Esophagus muscularis mucosa (tissue), 4 donors: ENCODE results near the gene TPO. TPM values are rescaled to one million over a fixed set of nuclear protein-coding genes. Genes with fewer than 3 reads are reported as not detected.

Source experiments
- DNase-seq: peaks from one replicate; pipeline ENCODE4 v3.0.0-alpha.2; 2017; ENCODE audit errors: extremely low spot score
- H3K27ac ChIP-seq, 4 donors: fragments of 200-600 bp; sonication (generic); replicated peaks in 1 of 4; 1 replicate in 3 of 4; 2 replicates in 1 of 4; pipeline ENCODE4 v1.5.1; 2016 to 2019; ENCODE audit warnings: mild to moderate bottlenecking in 1 of 4
- H3K27me3 ChIP-seq, 4 donors: fragments of 200-600 bp; sonication (generic); one replicate each; pipeline versions ENCODE4 v1.5.1 to v1.6.0; 2016 to 2019
- H3K36me3 ChIP-seq, 4 donors: fragments of 200-600 bp; sonication (generic); one replicate each; pipeline ENCODE4 v1.5.1; 2016 to 2019
- H3K4me1 ChIP-seq, 4 donors: fragments of 200-600 bp; sonication (generic); one replicate each; pipeline ENCODE4 v1.5.1; 2016 to 2019
- H3K4me3 ChIP-seq, 4 donors: fragments of 200-600 bp; sonication (generic); 1 replicate in 2 of 4; 2 replicates in 2 of 4; pipeline ENCODE4 v1.5.1; 2016 to 2019; ENCODE audit warnings: mild to moderate bottlenecking in 4 of 4, moderate library complexity in 1 of 4
- H3K9me3 ChIP-seq, 4 donors: fragments of 200-600 bp; sonication (generic); 1 replicate in 3 of 4; 2 replicates in 1 of 4; pipeline ENCODE4 v1.5.1; 2016 to 2019
- EP300 ChIP-seq: sonication (generic); formaldehyde crosslinking; IDR thresholded peaks from one replicate; pipeline ENCODE4 v1.6.1; 2017; ENCODE audit warnings: antibody characterized with exemption
- POLR2A ChIP-seq: fragments of 450-650 bp; IDR thresholded peaks from one replicate; pipeline ENCODE4 v1.6.1; 2017; ENCODE audit warnings: antibody characterized with exemption, moderate library complexity, mild to moderate bottlenecking, low read depth
- POLR2AphosphoS5 ChIP-seq, 2 donors: sonication (generic); formaldehyde crosslinking; IDR thresholded peaks; one replicate each; pipeline ENCODE4 v1.6.1; 2017; ENCODE audit warnings: antibody characterized with exemption in 2 of 2
- WGBS: methylation state at CpG from one replicate; pipeline ENCODE4 v1.1.5; 2018; 5-methylcytosine and 5-hydroxymethylcytosine counted together
- intact Hi-C: fragments of 100-400 bp; cut with DNase I; formaldehyde crosslinking; loops from one replicate; pipeline ENCODE4 v1.15.1; 2023
- total RNA-seq, 4 donors: library from RNA; depleted of rRNA; stranded (reverse); fragments of >200 nt; gene quantifications; one replicate each; pipeline versions ENCODE4 v1.1.0 to v1.2.1, GENCODE V29; 2016
- TF ChIP-seq, protein P1 (sequence below), 3 experiments: fragments of 200-600 bp in 2 of 3; fragments of 450-650 bp in 1 of 3; sonication (generic) in 2 of 3; IDR thresholded peaks; one replicate each; pipeline ENCODE4 v1.5.1; 2017 to 2019; ENCODE audit warnings: antibody characterized with exemption in 3 of 3, mild to moderate bottlenecking in 2 of 3, moderate library complexity in 1 of 3

Gene TPO
- total RNA-seq, 4 donors from 2014 or later: 7.1 to 18.4 (median 10.4) TPM

DNA sequence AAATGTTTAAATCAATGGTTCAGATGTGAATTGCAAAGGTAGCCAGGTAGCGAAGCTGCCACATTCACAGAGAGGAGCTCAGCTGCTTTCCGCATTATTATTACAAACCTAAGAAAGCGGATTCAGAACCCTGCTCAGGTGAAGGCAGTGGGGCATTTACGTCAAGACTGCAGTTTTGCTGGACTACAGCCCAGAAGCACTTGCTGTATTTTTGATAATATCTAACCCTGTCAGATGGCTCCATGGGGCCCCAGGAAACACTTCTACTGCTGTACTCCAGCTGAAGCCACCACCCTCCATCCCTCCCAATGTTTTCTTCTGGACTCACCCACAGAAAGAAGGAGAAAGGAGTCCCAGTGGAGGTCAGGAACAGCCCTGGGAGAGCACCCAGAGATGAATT is 96.9 kb downstream of the TPO start:
- WGBS: 75% methylated on average over 4 of the region's 4 CpGs
- H3K36me3 ChIP-seq: peaks cover 0 to 9% (median 0%) of the 10 kb centered on the region in 4 donors
- TF ChIP-seq EP300: no peak
- no peak for TF ChIP-seq POLR2AphosphoS5 (IDR thresholded peaks at IDR 0.05)
- TF ChIP-seq, protein P1, sequence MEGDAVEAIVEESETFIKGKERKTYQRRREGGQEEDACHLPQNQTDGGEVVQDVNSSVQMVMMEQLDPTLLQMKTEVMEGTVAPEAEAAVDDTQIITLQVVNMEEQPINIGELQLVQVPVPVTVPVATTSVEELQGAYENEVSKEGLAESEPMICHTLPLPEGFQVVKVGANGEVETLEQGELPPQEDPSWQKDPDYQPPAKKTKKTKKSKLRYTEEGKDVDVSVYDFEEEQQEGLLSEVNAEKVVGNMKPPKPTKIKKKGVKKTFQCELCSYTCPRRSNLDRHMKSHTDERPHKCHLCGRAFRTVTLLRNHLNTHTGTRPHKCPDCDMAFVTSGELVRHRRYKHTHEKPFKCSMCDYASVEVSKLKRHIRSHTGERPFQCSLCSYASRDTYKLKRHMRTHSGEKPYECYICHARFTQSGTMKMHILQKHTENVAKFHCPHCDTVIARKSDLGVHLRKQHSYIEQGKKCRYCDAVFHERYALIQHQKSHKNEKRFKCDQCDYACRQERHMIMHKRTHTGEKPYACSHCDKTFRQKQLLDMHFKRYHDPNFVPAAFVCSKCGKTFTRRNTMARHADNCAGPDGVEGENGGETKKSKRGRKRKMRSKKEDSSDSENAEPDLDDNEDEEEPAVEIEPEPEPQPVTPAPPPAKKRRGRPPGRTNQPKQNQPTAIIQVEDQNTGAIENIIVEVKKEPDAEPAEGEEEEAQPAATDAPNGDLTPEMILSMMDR (IDR thresholded peaks at IDR 0.05): no peak
- no peak for DNase-seq
- no peak overlapping the region for H3K4me3 ChIP-seq
- intact Hi-C loops: no loop called here
- peaks cover 0 to 5% (median 0%) of the 10 kb centered on the region in 4 donors for H3K4me1 ChIP-seq
- H3K27me3 ChIP-seq: peaks cover 0 to 36% (median 0%) of the 10 kb centered on the region in 4 donors
- no peaks in the 10 kb centered on the region for H3K9me3 ChIP-seq
- peak overlapping the region in 3 of 4 donors; percentile 23 to 64 (median 52) for H3K27ac ChIP-seq

DNA sequence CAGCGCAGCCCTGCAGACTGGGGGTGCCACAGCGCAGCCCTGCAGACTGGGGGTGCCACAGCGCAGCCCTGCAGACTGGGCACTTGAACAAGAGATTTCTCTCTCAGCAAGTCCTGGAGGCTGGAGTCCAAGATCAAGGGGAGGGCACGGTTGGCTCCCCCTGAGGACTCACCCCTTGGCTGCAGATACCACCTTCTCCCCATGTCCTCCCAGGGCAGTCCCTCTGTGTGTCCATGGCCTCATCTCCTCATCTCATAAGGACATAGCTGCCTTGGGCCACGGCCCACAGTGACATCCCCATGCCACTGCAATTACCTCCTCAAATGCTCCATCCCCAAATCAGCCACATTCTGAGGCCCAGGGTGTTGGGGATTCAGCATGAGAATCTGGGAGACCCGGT is 98.2 kb downstream of the TPO start:
- 85% methylated on average over 3 of the region's 6 CpGs for WGBS
- intact Hi-C loops: no loop called here
- H3K27ac ChIP-seq: no peak overlapping the region
- no peak overlapping the region for H3K4me3 ChIP-seq
- peaks cover 0 to 18% (median 0%) of the 10 kb centered on the region in 4 donors for H3K36me3 ChIP-seq
- peaks cover 0 to 5% (median 0%) of the 10 kb centered on the region in 4 donors for H3K4me1 ChIP-seq
- peaks cover 0 to 31% (median 0%) of the 10 kb centered on the region in 4 donors for H3K27me3 ChIP-seq
- DNase-seq: no peak
- TF ChIP-seq POLR2A (no peak), POLR2AphosphoS5 (IDR thresholded peaks at IDR 0.05) (no peak), EP300 (no peak)
- TF ChIP-seq, protein P1 (IDR thresholded peaks at IDR 0.05): no peak
- H3K9me3 ChIP-seq: no peaks in the 10 kb centered on the region

DNA sequence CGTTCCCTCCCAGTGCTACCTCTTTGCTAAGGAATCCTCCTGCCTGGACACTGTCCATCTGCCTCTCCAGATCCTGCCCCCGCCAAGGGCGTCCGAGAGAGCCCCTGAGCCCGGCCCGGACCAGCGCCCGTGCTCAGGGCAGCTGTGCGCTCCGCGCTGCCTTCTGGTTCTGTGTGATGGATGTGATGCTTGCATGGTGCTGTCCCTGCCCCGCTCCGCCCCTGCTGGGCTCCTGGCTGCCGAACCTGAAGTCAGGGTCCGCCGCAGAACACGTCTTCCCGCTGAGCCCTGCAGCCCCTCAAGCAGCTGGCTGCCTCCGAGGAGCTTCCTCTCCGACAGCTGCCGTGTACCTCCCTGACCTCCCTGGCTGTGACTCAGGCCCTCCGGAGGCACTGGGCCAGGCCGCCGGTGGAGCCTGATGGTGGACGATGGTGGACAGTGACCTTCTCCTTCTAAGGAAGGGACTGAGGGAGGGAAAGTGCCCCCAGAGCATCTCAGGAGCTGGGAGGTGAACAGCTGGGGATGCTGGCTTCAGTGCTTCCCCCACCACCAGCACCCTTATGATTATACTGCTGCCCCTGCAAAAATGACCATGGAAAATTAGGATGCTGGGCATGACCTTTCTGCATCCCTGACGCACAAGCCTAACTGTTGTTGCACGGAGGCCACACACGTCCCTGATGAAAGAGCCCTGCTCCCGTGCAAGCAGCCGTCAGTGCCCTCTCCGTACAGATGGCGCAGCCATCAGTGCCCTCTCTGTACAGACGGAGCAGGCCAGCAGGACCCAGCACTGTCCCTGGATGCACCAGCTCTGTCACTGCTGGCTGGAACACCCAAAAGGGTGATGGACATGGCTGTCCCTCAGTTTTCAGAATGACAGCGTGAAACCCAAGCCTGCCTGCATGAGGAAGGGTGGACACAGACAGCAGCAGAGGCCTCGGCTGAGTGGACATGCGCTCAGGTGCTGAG is 99.3 kb downstream of the TPO start:
- WGBS: 89% methylated on average over 30 of the region's 36 CpGs
- Histone ChIP-seq H3K27me3 (peaks cover 0 to 31% (median 0%) of the 10 kb centered on the region in 4 donors), H3K27ac (no peak overlapping the region), H3K4me3 (no peak overlapping the region), H3K9me3 (no peaks in the 10 kb centered on the region), H3K4me1 (peaks cover 0 to 5% (median 0%) of the 10 kb centered on the region in 4 donors), H3K36me3 (peaks cover 0 to 20% (median 0%) of the 10 kb centered on the region in 4 donors)
- intact Hi-C loops: no loop called here
- no peak for DNase-seq
- TF ChIP-seq POLR2A (no peak), POLR2AphosphoS5 (IDR thresholded peaks at IDR 0.05) (no peak), EP300 (no peak)
- TF ChIP-seq, protein P1 (IDR thresholded peaks at IDR 0.05): no peak

DNA sequence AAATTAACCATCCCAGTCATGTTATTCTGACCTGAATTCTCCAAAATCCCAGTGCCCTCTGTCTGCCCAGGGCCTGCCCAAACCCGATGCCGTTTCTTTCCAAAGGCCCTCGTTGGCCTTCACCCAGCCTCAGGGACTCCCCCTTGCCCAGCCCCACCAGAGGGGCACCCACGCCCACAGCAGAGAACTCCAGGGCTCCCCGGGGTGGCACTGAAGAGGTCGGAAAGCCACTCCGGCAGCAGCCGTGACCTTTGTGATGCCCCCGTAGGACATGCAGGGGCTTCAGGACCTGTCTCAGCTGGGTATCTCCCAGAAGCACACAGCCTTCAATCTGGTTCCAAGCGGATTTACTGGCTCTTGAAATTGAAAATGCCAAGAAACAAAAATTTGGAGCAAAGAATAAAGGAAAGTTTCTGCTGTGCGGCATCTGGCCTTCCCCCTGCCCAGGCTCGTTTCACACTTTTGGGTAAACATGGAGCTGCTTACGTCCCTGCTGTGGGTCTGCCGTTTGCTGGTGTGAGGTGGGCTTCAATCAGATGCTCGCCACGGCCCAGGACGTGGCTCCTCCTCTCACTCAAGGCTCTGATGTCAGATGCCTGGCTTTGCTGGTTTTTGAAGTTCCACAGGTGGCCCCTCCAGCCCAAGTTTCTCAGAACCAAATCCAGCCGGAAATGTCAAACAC is 101.3 kb downstream of the TPO start:
- Histone ChIP-seq H3K27ac (no peak overlapping the region), H3K27me3 (peaks cover 0 to 26% (median 0%) of the 10 kb centered on the region in 4 donors), H3K9me3 (no peaks in the 10 kb centered on the region), H3K4me1 (peaks cover 0 to 10% (median 5%) of the 10 kb centered on the region in 4 donors), H3K4me3 (no peak overlapping the region), H3K36me3 (peaks cover 0 to 20% (median 0%) of the 10 kb centered on the region in 4 donors)
- intact Hi-C loops: no loop called here
- no peak for DNase-seq
- TF ChIP-seq POLR2AphosphoS5 (IDR thresholded peaks at IDR 0.05): no peak
- TF ChIP-seq, protein P1 (IDR thresholded peaks at IDR 0.05): no peak
- WGBS: 74% methylated on average over 15 of the region's 18 CpGs
